Measurements from ENCODE around the gene GALNS.
A peak's percentile ranks its signal among the peaks of the same experiment; 100 is the strongest.

Gene GALNS

GRCh38 chr16:88813269-88814143 is 43.2 kb downstream of the GALNS start:
- H3K4me3 ChIP-seq (ENCODE audit: control insufficient read depth in 1 of 7, extremely low read depth in 1 of 7, insufficient read depth in 4 of 7, low read depth in 2 of 7, low read length in 6 of 7), result no peak overlapping the region
- peaks cover 0 to 18% (median 10%) of the 10 kb centered on the region in 4 experiments for H3K36me3 ChIP-seq (ENCODE audit: control insufficient read depth in 4 of 4, insufficient read depth in 4 of 4, low read length in 3 of 4)
- no peaks in the 10 kb centered on the region for H3K27me3 ChIP-seq (replicated peaks in 2 of 5; ENCODE audit: control insufficient read depth in 4 of 5, insufficient read depth in 5 of 5, low read length in 4 of 5)
- CTCF ChIA-PET, result interaction anchor here (0.8 to 5.7 kb wide), 9 partner anchors 13 to 356 kb away, joined by 3 to 39 read pairs (median 5); partner anchors contain the start of genes GALNS and TRAPPC2L
- peaks cover 0 to 42% (median 35%) of the 10 kb centered on the region in 4 experiments for H3K4me1 ChIP-seq (ENCODE audit: control extremely low read depth in 1 of 4, control insufficient read depth in 4 of 4, insufficient read depth in 4 of 4, low read length in 3 of 4)
- peak overlapping the region in 1 of 2 experiments; percentile 81 for H3K27ac ChIP-seq (ENCODE audit: insufficient read depth in 1 of 2, low read depth in 1 of 2, low read length in 2 of 2, poor library complexity in 1 of 2, severe bottlenecking in 2 of 2)
- no peaks in the 10 kb centered on the region for H3K9me3 ChIP-seq (ENCODE audit: control extremely low read depth in 1 of 5, control insufficient read depth in 4 of 5, insufficient read depth in 2 of 5, low read depth in 1 of 5, low read length in 4 of 5)
- POLR2A ChIA-PET, result no interaction called here
- WGBS (ENCODE audit: insufficient coverage), result 95% methylated on average over 20 of the region's 26 CpGs
- no peak for DNase-seq

- peak overlapping the region; percentile 44 to 85 (median 77) for H3K4me3 ChIP-seq (ENCODE audit: control insufficient read depth in 1 of 7, extremely low read depth in 1 of 7, insufficient read depth in 4 of 7, low read depth in 2 of 7, low read length in 6 of 7)
- H3K27me3 ChIP-seq (replicated peaks in 2 of 5; ENCODE audit: control insufficient read depth in 4 of 5, insufficient read depth in 5 of 5, low read length in 4 of 5), result no peaks in the 10 kb centered on the region
- ChIA-PET POLR2A (interaction anchor here (1.1 to 1.4 kb wide), 2 partner anchors 10 to 13 kb away, joined by 4 to 5 read pairs; no protein-coding TSS in a partner anchor), CTCF (interaction anchor here (0.8 to 3.2 kb wide), 10 partner anchors 12 to 405 kb away, joined by 3 to 19 read pairs (median 4); partner anchors contain the start of genes GALNS, TRAPPC2L and ZNF778)
- peak in 2 of 3 donors; percentile 35 to 40 for DNase-seq
- peaks cover 0 to 42% (median 35%) of the 10 kb centered on the region in 4 experiments for H3K4me1 ChIP-seq (ENCODE audit: control extremely low read depth in 1 of 4, control insufficient read depth in 4 of 4, insufficient read depth in 4 of 4, low read length in 3 of 4)
- peaks cover 0 to 26% (median 15%) of the 10 kb centered on the region in 4 experiments for H3K36me3 ChIP-seq (ENCODE audit: control insufficient read depth in 4 of 4, insufficient read depth in 4 of 4, low read length in 3 of 4)
- 57% methylated on average over 37 of the region's 37 CpGs for WGBS (ENCODE audit: insufficient coverage)
- no peaks in the 10 kb centered on the region for H3K9me3 ChIP-seq (ENCODE audit: control extremely low read depth in 1 of 5, control insufficient read depth in 4 of 5, insufficient read depth in 2 of 5, low read depth in 1 of 5, low read length in 4 of 5)
- peak overlapping the region in 1 of 2 experiments; percentile 81 for H3K27ac ChIP-seq (ENCODE audit: insufficient read depth in 1 of 2, low read depth in 1 of 2, low read length in 2 of 2, poor library complexity in 1 of 2, severe bottlenecking in 2 of 2)
These were observed 44.1 kb downstream of the GALNS start for GRCh38 chr16:88812513-88813268.

GRCh38 chr16:88811769-88812512 is 44.8 kb downstream of the GALNS start, which contains the start of gene APRT:
Gene APRT (minus strand): TSS chr16:88811928. CDS start chr16:88811899, 29 bp downstream.
- Histone ChIP-seq H3K4me3 (ENCODE audit: control insufficient read depth in 1 of 7, extremely low read depth in 1 of 7, insufficient read depth in 4 of 7, low read depth in 2 of 7, low read length in 6 of 7) (peak within 1 kb of the TSS; percentile 50 to 85 (median 77)), H3K36me3 (ENCODE audit: control insufficient read depth in 4 of 4, insufficient read depth in 4 of 4, low read length in 3 of 4) (peaks cover 0 to 34% (median 21%) of the 10 kb centered on the region in 4 experiments), H3K4me1 (ENCODE audit: control extremely low read depth in 1 of 4, control insufficient read depth in 4 of 4, insufficient read depth in 4 of 4, low read length in 3 of 4) (peaks cover 0 to 42% (median 35%) of the 10 kb centered on the region in 4 experiments), H3K27ac (ENCODE audit: insufficient read depth in 1 of 2, low read depth in 1 of 2, low read length in 2 of 2, poor library complexity in 1 of 2, severe bottlenecking in 2 of 2) (peak within 1 kb of the TSS; percentile 53 to 81), H3K27me3 (replicated peaks in 2 of 5; ENCODE audit: control insufficient read depth in 4 of 5, insufficient read depth in 5 of 5, low read length in 4 of 5) (no peaks in the 10 kb centered on the region), H3K9me3 (ENCODE audit: control extremely low read depth in 1 of 5, control insufficient read depth in 4 of 5, insufficient read depth in 2 of 5, low read depth in 1 of 5, low read length in 4 of 5) (no peaks in the 10 kb centered on the region)
- DNase-seq, result peak; percentile 87 to 94 (median 93)
- 0% methylated on average over 80 of the region's 84 CpGs for WGBS (ENCODE audit: insufficient coverage)
- ChIA-PET CTCF (interaction anchor here (1.2 to 3.2 kb wide), 9 partner anchors 11 to 406 kb away, joined by 3 to 19 read pairs (median 5); partner anchors contain the start of genes GALNS, TRAPPC2L and ZNF778), POLR2A (interaction anchor here (0.6 to 1.4 kb wide), 3 partner anchors 9 to 13 kb away, joined by 3 to 5 read pairs (median 4); no protein-coding TSS in a partner anchor)

- peak in 2 of 3 donors; percentile 73 to 74 for DNase-seq
These were observed 45.6 kb downstream of the GALNS start for GRCh38 chr16:88810912-88811768.

GRCh38 chr16:88810166-88810911 is 46.4 kb downstream of the GALNS start:
- peak overlapping the region; percentile 53 to 81 for H3K27ac ChIP-seq (ENCODE audit: insufficient read depth in 1 of 2, low read depth in 1 of 2, low read length in 2 of 2, poor library complexity in 1 of 2, severe bottlenecking in 2 of 2)
- peaks cover 0 to 55% (median 32%) of the 10 kb centered on the region in 4 experiments for H3K4me1 ChIP-seq (ENCODE audit: control extremely low read depth in 1 of 4, control insufficient read depth in 4 of 4, insufficient read depth in 4 of 4, low read length in 3 of 4)
- ChIA-PET CTCF (interaction anchor here (0.6 to 2.1 kb wide), 14 partner anchors 9 to 75 kb away, joined by 3 to 11 read pairs (median 3); no protein-coding TSS in a partner anchor), POLR2A (interaction anchor here (0.5 to 1.3 kb wide), 9 partner anchors 10 to 694 kb away, joined by 3 to 6 read pairs (median 4); partner anchors contain the start of genes PIEZO1 and ZNF778)
- no peaks in the 10 kb centered on the region for H3K9me3 ChIP-seq (ENCODE audit: control extremely low read depth in 1 of 5, control insufficient read depth in 4 of 5, insufficient read depth in 2 of 5, low read depth in 1 of 5, low read length in 4 of 5)
- no peaks in the 10 kb centered on the region for H3K27me3 ChIP-seq (replicated peaks in 2 of 5; ENCODE audit: control insufficient read depth in 4 of 5, insufficient read depth in 5 of 5, low read length in 4 of 5)
- peak overlapping the region; percentile 49 to 85 (median 77) for H3K4me3 ChIP-seq (ENCODE audit: control insufficient read depth in 1 of 7, extremely low read depth in 1 of 7, insufficient read depth in 4 of 7, low read depth in 2 of 7, low read length in 6 of 7)
- H3K36me3 ChIP-seq (ENCODE audit: control insufficient read depth in 4 of 4, insufficient read depth in 4 of 4, low read length in 3 of 4), result peaks cover 0 to 50% (median 31%) of the 10 kb centered on the region in 4 experiments
- WGBS (ENCODE audit: insufficient coverage), result 53% methylated on average over 9 of the region's 12 CpGs
- peak in 1 of 3 donors; percentile 37 for DNase-seq

More at GRCh38 chr16:88810912-88811768, 45.6 kb downstream of the GALNS start:
- H3K4me3 ChIP-seq (ENCODE audit: control insufficient read depth in 1 of 7, extremely low read depth in 1 of 7, insufficient read depth in 4 of 7, low read depth in 2 of 7, low read length in 6 of 7), result peak overlapping the region; percentile 49 to 85 (median 77)
- ChIA-PET POLR2A (interaction anchor here (0.6 to 1.4 kb wide), 8 partner anchors 8 to 407 kb away, joined by 3 to 6 read pairs (median 4); partner anchors contain the start of gene ZNF778), CTCF (interaction anchor here (0.9 to 3.2 kb wide), 12 partner anchors 10 to 406 kb away, joined by 3 to 11 read pairs (median 4); partner anchors contain the start of gene ZNF778)
- peaks cover 0 to 42% (median 29%) of the 10 kb centered on the region in 4 experiments for H3K36me3 ChIP-seq (ENCODE audit: control insufficient read depth in 4 of 4, insufficient read depth in 4 of 4, low read length in 3 of 4)
- WGBS (ENCODE audit: insufficient coverage), result 3% methylated on average over 58 of the region's 65 CpGs
- H3K27ac ChIP-seq (ENCODE audit: insufficient read depth in 1 of 2, low read depth in 1 of 2, low read length in 2 of 2, poor library complexity in 1 of 2, severe bottlenecking in 2 of 2), result peak overlapping the region; percentile 53 to 81
- H3K4me1 ChIP-seq (ENCODE audit: control extremely low read depth in 1 of 4, control insufficient read depth in 4 of 4, insufficient read depth in 4 of 4, low read length in 3 of 4), result peaks cover 0 to 47% (median 34%) of the 10 kb centered on the region in 4 experiments
- H3K9me3 ChIP-seq (ENCODE audit: control extremely low read depth in 1 of 5, control insufficient read depth in 4 of 5, insufficient read depth in 2 of 5, low read depth in 1 of 5, low read length in 4 of 5), result no peaks in the 10 kb centered on the region
- no peaks in the 10 kb centered on the region for H3K27me3 ChIP-seq (replicated peaks in 2 of 5; ENCODE audit: control insufficient read depth in 4 of 5, insufficient read depth in 5 of 5, low read length in 4 of 5)

Data from common myeloid progenitor, CD34-positive (primary cell).